Neural crest cell (in vitro differentiated cells): ENCODE results near the gene JAML. TPM values are rescaled to one million over a fixed set of nuclear protein-coding genes. Genes with fewer than 3 reads are reported as not detected.

Experiments used
- DNase-seq: peaks from one replicate; pipeline ENCODE4 v3.0.0; 2021; ENCODE audit warnings: low read depth, mixed read lengths, low spot score
- H3K27ac Mint-ChIP-seq: one replicate; pipeline ENCODE4 v1.8.0; 2021; ENCODE audit warnings: mild to moderate bottlenecking, mixed read lengths; ENCODE audit not compliant: unreplicated experiment
- H3K27me3 Mint-ChIP-seq: 2 replicates; pipeline ENCODE4 v1.8.0; 2021; ENCODE audit warnings: low read depth, mild to moderate bottlenecking, mixed read lengths
- H3K36me3 Mint-ChIP-seq: 2 replicates; pipeline ENCODE4 v1.8.0; 2021; ENCODE audit warnings: low read depth, mild to moderate bottlenecking, mixed read lengths
- H3K4me1 Mint-ChIP-seq: 2 replicates; pipeline ENCODE4 v1.8.0; 2021; ENCODE audit warnings: mixed read lengths
- H3K4me3 Mint-ChIP-seq: one replicate; pipeline ENCODE4 v1.8.0; 2021; ENCODE audit warnings: mild to moderate bottlenecking, mixed read lengths
- H3K9me3 Mint-ChIP-seq: 2 replicates; pipeline ENCODE4 v1.8.0; 2021; ENCODE audit warnings: mixed read lengths
- CTCF ChIP-seq: fragments of 200-600 bp; sonication (generic); conservative IDR thresholded peaks from 2 replicates; pipeline ENCODE4 v1.5.0; 2021; ENCODE audit warnings: antibody characterized with exemption, mild to moderate bottlenecking
- total RNA-seq: library from RNA; stranded (reverse); gene quantifications from 2 replicates; pipeline ENCODE4 v1.2.1, GENCODE V29; 2021

Gene JAML
- total RNA-seq, 1 donor from 2014 or later: not detected

DNA sequence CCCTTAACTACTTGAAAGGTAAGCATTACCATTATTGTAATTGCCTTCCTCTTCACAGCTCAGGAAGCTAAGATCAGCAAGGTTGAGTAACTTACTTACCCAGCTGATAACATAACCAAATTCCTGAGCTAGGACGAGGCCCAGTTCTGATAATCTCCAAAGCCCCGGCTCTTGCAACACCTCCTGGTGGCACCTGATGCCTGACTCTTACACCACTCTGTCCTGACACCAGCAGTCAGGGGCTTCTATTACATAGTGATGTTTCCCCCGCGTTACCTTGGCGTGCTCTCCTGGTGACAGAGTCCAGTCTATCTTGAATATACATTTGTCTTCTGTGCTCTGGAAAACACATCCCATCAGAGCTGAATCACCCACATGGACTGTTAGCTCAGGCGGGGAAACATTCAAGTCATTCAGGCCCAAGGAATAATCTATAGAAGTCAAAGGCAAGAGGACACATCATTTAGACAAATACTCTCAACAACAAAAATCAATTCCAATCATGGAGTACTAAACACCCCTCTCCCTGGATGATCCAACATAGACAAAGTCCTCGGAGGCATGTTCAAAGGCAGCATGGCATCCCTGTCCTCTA is 12.6 kb downstream of the JAML start:
- no peak overlapping the region for H3K27ac Mint-ChIP-seq

GRCh38 chr11:118211006-118211405 is 13.8 kb downstream of the JAML start:
- Mint-ChIP-seq H3K9me3 (peaks cover 4% of the 10 kb centered on the region), H3K27me3 (peaks cover 80% of the 10 kb centered on the region), H3K36me3 (no peaks in the 10 kb centered on the region), H3K27ac (no peak overlapping the region), H3K4me3 (no peak overlapping the region), H3K4me1 (peaks cover 11% of the 10 kb centered on the region)
- DNase-seq: no peak
- TF ChIP-seq CTCF: no peak

More for the DNA sequence above, 12.6 kb downstream of the JAML start:
- TF ChIP-seq CTCF: no peak
- H3K9me3 Mint-ChIP-seq: peaks cover 4% of the 10 kb centered on the region
- no peaks in the 10 kb centered on the region for H3K36me3 Mint-ChIP-seq
- peaks cover 11% of the 10 kb centered on the region for H3K4me1 Mint-ChIP-seq
- no peak overlapping the region for H3K4me3 Mint-ChIP-seq
- no peak for DNase-seq
- H3K27me3 Mint-ChIP-seq: peaks cover 77% of the 10 kb centered on the region

DNA sequence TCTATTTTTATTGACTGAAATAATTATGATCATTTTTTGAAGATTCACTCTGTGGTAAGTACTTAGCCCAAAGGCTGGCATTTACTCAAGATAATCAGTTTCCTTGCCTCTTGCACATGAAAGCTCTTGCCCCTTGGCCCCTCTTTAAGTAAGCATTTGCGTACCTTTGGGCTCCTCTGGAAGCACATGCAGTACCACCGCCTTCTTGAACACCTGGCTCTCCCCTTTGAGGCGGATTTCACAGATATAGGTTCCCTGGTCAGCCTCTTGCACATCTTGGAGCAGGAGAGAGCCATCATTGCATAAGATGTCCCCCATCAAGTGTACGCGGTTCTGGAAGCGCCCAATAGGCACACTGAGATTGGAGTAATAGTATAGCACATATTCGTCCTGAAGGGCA is 14.5 kb downstream of the JAML start:
- DNase-seq: no peak
- Mint-ChIP-seq H3K9me3 (peaks cover 4% of the 10 kb centered on the region), H3K4me3 (no peak overlapping the region), H3K27me3 (peaks cover 84% of the 10 kb centered on the region), H3K36me3 (no peaks in the 10 kb centered on the region), H3K27ac (no peak overlapping the region), H3K4me1 (peaks cover 11% of the 10 kb centered on the region)
- no peak for TF ChIP-seq CTCF

DNA sequence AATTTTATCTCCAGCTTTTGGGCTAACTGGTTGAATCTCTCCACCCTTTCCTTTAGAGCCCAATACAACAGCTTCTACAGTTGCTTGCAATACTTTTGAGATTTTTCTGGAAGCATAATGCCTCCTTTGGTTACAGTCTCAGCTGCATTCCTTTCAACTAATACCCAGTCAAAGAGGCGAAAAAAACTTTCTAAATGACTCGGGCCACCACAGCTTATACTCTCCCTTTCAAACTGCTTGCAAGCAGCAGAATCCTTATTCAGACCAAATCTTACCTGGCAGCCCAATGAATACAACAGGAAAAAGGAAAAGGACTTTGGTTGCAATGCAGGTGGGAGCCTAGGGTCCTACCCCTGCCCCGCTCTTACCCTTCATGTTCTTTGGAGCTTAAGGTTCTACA is 15.8 kb downstream of the JAML start:
- no peak for TF ChIP-seq CTCF
- no peak overlapping the region for H3K4me3 Mint-ChIP-seq
- no peaks in the 10 kb centered on the region for H3K9me3 Mint-ChIP-seq
- H3K4me1 Mint-ChIP-seq: peaks cover 11% of the 10 kb centered on the region
- DNase-seq: no peak
- peaks cover 76% of the 10 kb centered on the region for H3K27me3 Mint-ChIP-seq
- H3K27ac Mint-ChIP-seq: no peak overlapping the region
- no peaks in the 10 kb centered on the region for H3K36me3 Mint-ChIP-seq

DNA sequence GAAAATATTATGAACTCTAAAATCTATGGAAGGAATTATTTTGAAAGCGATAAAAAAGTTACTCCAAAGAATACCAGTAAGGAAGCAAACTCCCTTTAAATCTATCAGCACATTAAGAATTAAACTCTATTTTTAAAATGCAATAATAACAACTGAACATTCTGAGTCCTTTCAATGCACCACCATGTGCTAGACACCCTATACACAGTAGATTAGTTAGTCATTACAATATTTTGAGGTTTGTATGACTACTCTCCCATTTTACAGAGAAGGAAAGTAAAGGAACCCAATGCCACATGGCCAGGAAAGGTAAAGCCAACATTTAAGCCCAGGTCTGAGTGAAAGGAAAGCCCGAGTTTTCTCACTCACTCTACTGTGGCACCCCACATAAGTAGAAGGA is 17.7 kb downstream of the JAML start:
- Mint-ChIP-seq H3K36me3 (no peaks in the 10 kb centered on the region), H3K4me3 (no peak overlapping the region), H3K4me1 (peaks cover 6% of the 10 kb centered on the region), H3K27ac (no peak overlapping the region), H3K27me3 (peaks cover 59% of the 10 kb centered on the region), H3K9me3 (no peaks in the 10 kb centered on the region)
- DNase-seq: no peak
- no peak for TF ChIP-seq CTCF
